Neural progenitor cell (in vitro differentiated cells): ENCODE measurements around the gene TSHZ2. TPM values are rescaled to one million over a fixed set of nuclear protein-coding genes. Genes with fewer than 3 reads are reported as not detected.

Source experiments
- DNase-seq: peaks from one replicate; pipeline ENCODE4 v3.0.0-alpha.2; 2016; ENCODE audit warnings: low spot score
- H2AFZ ChIP-seq: fragments of 200-600 bp; sonication (generic); replicated peaks from 2 replicates; pipeline ENCODE4 v1.6.1; 2016; ENCODE audit warnings: antibody characterized with exemption
- H3F3A ChIP-seq: fragments of 200-600 bp; sonication (generic); 2 replicates; pipeline ENCODE4 v1.6.1; 2016; ENCODE audit warnings: antibody characterized with exemption, low read depth
- H3K27ac ChIP-seq: fragments of 200-600 bp; sonication (generic); 2 replicates; pipeline ENCODE4 v1.5.1; 2016; ENCODE audit warnings: mild to moderate bottlenecking
- H3K27me3 ChIP-seq: fragments of 200-600 bp; sonication (generic); 2 replicates; pipeline ENCODE4 v1.6.1; 2016; ENCODE audit warnings: mild to moderate bottlenecking, moderate library complexity
- H3K36me3 ChIP-seq: fragments of 200-600 bp; sonication (generic); 2 replicates; pipeline ENCODE4 v1.5.1; 2016
- H3K4me1 ChIP-seq: fragments of 200-600 bp; sonication (generic); 2 replicates; pipeline ENCODE4 v1.6.1; 2016; ENCODE audit warnings: mixed run types
- H3K4me2 ChIP-seq: fragments of 200-600 bp; sonication (generic); 2 replicates; pipeline ENCODE4 v1.6.1; 2016
- H3K4me3 ChIP-seq: fragments of 200-600 bp; sonication (generic); 2 replicates; pipeline ENCODE4 v1.5.1; 2016
- H3K79me2 ChIP-seq: fragments of 200-600 bp; sonication (generic); 2 replicates; pipeline ENCODE4 v1.6.1; 2016; ENCODE audit warnings: low read depth
- H3K9ac ChIP-seq: fragments of 200-600 bp; sonication (generic); 2 replicates; pipeline ENCODE4 v1.6.1; 2016
- H3K9me3 ChIP-seq: fragments of 200-600 bp; sonication (generic); 2 replicates; pipeline ENCODE4 v1.5.1; 2016; ENCODE audit warnings: low read depth
- H4K20me1 ChIP-seq: fragments of 200-600 bp; sonication (generic); 2 replicates; pipeline ENCODE4 v1.6.1; 2016; ENCODE audit warnings: low read depth
- H3K27ac Mint-ChIP-seq: 3 replicates; pipeline ENCODE4 v1.8.0; 2021; ENCODE audit warnings: mixed read lengths
- H3K27me3 Mint-ChIP-seq: 2 replicates; pipeline ENCODE4 v1.8.0; 2022; ENCODE audit warnings: low read depth, mild to moderate bottlenecking, inconsistent platforms, moderate library complexity, mixed read lengths; ENCODE audit not compliant: insufficient read depth
- H3K36me3 Mint-ChIP-seq: 3 replicates; pipeline ENCODE4 v1.8.0; 2021; ENCODE audit warnings: mixed read lengths
- H3K4me1 Mint-ChIP-seq: 3 replicates; pipeline ENCODE4 v1.8.0; 2021; ENCODE audit warnings: mixed read lengths
- H3K4me3 Mint-ChIP-seq: 3 replicates; pipeline ENCODE4 v1.8.0; 2021; ENCODE audit warnings: mild to moderate bottlenecking, moderate library complexity, mixed read lengths
- H3K9me3 Mint-ChIP-seq: 3 replicates; pipeline ENCODE4 v1.8.0; 2020; ENCODE audit warnings: mixed read lengths
- CTCF ChIP-seq: fragments of 200-600 bp; sonication (generic); IDR thresholded peaks from 2 replicates; pipeline ENCODE4 v1.5.1; 2017; ENCODE audit warnings: antibody characterized with exemption, mild to moderate bottlenecking
- EZH2 ChIP-seq: fragments of 200-600 bp; sonication (generic); IDR thresholded peaks from 2 replicates; pipeline ENCODE4 v1.6.1; 2017; ENCODE audit warnings: antibody characterized with exemption, mild to moderate bottlenecking, moderate library complexity
- EZH2phosphoT487 ChIP-seq: fragments of 200-600 bp; sonication (generic); IDR thresholded peaks from 2 replicates; pipeline ENCODE4 v1.6.1; 2017; ENCODE audit warnings: antibody characterized with exemption
- total RNA-seq: library from RNA; depleted of rRNA; stranded (reverse); fragments of >200 nt; gene quantifications from 2 replicates; pipeline ENCODE4 v1.2.3, GENCODE V29; 2015; ENCODE audit warnings: low replicate concordance

Gene TSHZ2
- total RNA-seq, 1 donor from 2014 or later: 1.8 TPM

GRCh38 chr20:53091789-53092188, 119.6 kb downstream of the TSHZ2 start:
- Histone ChIP-seq H3K79me2 (no peaks in the 10 kb centered on the region), H3K27ac (no peak overlapping the region), H3F3A (no peaks in the 10 kb centered on the region), H3K36me3 (no peaks in the 10 kb centered on the region), H3K4me3 (no peak overlapping the region), H3K4me1 (no peaks in the 10 kb centered on the region), H3K9me3 (no peaks in the 10 kb centered on the region), H3K9ac (no peak overlapping the region), H2AFZ (no peak overlapping the region), H4K20me1 (no peaks in the 10 kb centered on the region), H3K4me2 (no peak overlapping the region), H3K27me3 (no peaks in the 10 kb centered on the region)
- Mint-ChIP-seq H3K36me3 (no peaks in the 10 kb centered on the region), H3K27ac (no peak overlapping the region), H3K9me3 (no peaks in the 10 kb centered on the region), H3K4me1 (no peaks in the 10 kb centered on the region), H3K4me3 (no peak overlapping the region), H3K27me3 (peaks cover 2% of the 10 kb centered on the region)
- no peak for DNase-seq
- TF ChIP-seq EZH2phosphoT487 (no peak), EZH2 (no peak), CTCF (no peak)

- H3K27me3 Mint-ChIP-seq: peaks cover 2% of the 10 kb centered on the region
- no peak overlapping the region for H3K9ac ChIP-seq
- H3K27ac Mint-ChIP-seq: no peak overlapping the region
- H3K4me3 ChIP-seq: no peak overlapping the region
- no peak overlapping the region for H3K27ac ChIP-seq
- no peaks in the 10 kb centered on the region for H3F3A ChIP-seq
- DNase-seq: no peak
- H3K4me1 ChIP-seq: no peaks in the 10 kb centered on the region
- H3K4me3 Mint-ChIP-seq: no peak overlapping the region
- TF ChIP-seq EZH2phosphoT487 (no peak), CTCF (no peak), EZH2 (no peak)
- H3K27me3 ChIP-seq: no peaks in the 10 kb centered on the region
- no peaks in the 10 kb centered on the region for H3K36me3 ChIP-seq
- no peaks in the 10 kb centered on the region for H3K9me3 ChIP-seq
- no peak overlapping the region for H2AFZ ChIP-seq
- H4K20me1 ChIP-seq: no peaks in the 10 kb centered on the region
- H3K4me1 Mint-ChIP-seq: no peaks in the 10 kb centered on the region
- no peaks in the 10 kb centered on the region for H3K9me3 Mint-ChIP-seq
- no peak overlapping the region for H3K4me2 ChIP-seq
- no peaks in the 10 kb centered on the region for H3K36me3 Mint-ChIP-seq
- no peaks in the 10 kb centered on the region for H3K79me2 ChIP-seq
These were observed 120.7 kb downstream of the TSHZ2 start for GRCh38 chr20:53092772-53093300.

GRCh38 chr20:53097371-53097770, 125.2 kb downstream of the TSHZ2 start:
- no peaks in the 10 kb centered on the region for H3K27me3 ChIP-seq
- peaks cover 5% of the 10 kb centered on the region for H3K27me3 Mint-ChIP-seq
- H4K20me1 ChIP-seq: no peaks in the 10 kb centered on the region
- peaks cover 16% of the 10 kb centered on the region for H3F3A ChIP-seq
- H3K9me3 ChIP-seq: no peaks in the 10 kb centered on the region
- H3K4me3 Mint-ChIP-seq: no peak overlapping the region
- H3K27ac Mint-ChIP-seq: no peak overlapping the region
- TF ChIP-seq EZH2 (no peak), EZH2phosphoT487 (no peak), CTCF (no peak)
- peaks cover 2% of the 10 kb centered on the region for H3K9me3 Mint-ChIP-seq
- H3K4me1 Mint-ChIP-seq: peaks cover 18% of the 10 kb centered on the region
- H3K27ac ChIP-seq: no peak overlapping the region
- no peak for DNase-seq
- no peak overlapping the region for H3K9ac ChIP-seq
- H3K4me3 ChIP-seq: no peak overlapping the region
- no peaks in the 10 kb centered on the region for H3K36me3 ChIP-seq
- no peak overlapping the region for H2AFZ ChIP-seq
- H3K4me2 ChIP-seq: no peak overlapping the region
- H3K4me1 ChIP-seq: peaks cover 26% of the 10 kb centered on the region
- H3K36me3 Mint-ChIP-seq: no peaks in the 10 kb centered on the region
- no peaks in the 10 kb centered on the region for H3K79me2 ChIP-seq
